GM21825 (cell line): ENCODE measurements around the gene GPT2.
A peak's percentile ranks its signal among the peaks of the same experiment; 100 is the strongest.

ENCODE experiments used
- ATAC-seq: cut with Tn5 transposase; IDR thresholded peaks from one replicate; pipeline ENCODE4 v1.9.1; 2021; ENCODE audit warnings: mild to moderate bottlenecking, moderate library complexity; ENCODE audit not compliant: unreplicated experiment

GPT2 gene, protein sequence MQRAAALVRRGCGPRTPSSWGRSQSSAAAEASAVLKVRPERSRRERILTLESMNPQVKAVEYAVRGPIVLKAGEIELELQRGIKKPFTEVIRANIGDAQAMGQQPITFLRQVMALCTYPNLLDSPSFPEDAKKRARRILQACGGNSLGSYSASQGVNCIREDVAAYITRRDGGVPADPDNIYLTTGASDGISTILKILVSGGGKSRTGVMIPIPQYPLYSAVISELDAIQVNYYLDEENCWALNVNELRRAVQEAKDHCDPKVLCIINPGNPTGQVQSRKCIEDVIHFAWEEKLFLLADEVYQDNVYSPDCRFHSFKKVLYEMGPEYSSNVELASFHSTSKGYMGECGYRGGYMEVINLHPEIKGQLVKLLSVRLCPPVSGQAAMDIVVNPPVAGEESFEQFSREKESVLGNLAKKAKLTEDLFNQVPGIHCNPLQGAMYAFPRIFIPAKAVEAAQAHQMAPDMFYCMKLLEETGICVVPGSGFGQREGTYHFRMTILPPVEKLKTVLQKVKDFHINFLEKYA

DNA sequence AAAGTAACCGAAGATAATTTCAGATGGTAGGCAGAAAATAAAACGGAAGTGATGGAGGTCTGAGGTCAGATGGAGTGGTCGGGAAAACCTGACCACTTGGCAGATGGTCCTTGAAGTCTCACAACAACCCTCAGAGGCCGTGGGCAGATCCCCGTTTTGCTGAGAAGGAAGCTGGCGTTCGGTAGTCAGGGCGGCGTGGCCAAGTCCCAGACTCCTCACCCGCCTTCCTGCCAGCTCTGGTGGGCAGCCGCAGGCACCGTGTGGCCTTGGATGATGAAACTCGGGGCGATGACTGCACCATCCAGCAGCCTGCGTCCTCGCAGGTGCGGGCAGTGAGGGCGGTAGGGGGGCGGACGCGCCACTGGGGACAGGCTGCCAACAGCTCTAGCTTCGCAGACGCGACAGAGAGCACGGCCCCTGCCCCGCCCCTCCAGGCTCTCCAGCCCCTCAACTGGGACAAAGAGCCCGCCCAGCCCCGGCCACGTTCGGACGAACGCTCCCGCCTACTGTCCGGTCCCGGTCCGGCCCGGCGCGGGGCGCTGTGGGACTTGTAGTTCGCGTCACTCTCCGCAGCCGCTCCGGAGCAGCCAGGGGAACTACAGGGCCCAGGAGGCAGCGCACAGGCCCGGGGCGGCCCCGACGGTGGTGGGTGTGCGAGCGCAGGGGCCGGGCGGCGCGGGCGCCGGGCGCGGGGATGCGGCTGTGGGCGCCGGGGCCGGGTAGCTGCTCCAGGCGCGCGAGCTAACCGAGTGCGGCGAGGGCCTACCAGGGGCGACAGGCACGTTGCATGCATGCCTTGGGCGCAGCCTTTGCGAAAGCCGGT lies at the start of gene GPT2:
Gene GPT2, plus strand, starts transcription at position 673 of the 823 bp plus-strand sequence. CDS start 354 bp downstream, outside the sequence.
- peak; percentile 96 for ATAC-seq

DNA sequence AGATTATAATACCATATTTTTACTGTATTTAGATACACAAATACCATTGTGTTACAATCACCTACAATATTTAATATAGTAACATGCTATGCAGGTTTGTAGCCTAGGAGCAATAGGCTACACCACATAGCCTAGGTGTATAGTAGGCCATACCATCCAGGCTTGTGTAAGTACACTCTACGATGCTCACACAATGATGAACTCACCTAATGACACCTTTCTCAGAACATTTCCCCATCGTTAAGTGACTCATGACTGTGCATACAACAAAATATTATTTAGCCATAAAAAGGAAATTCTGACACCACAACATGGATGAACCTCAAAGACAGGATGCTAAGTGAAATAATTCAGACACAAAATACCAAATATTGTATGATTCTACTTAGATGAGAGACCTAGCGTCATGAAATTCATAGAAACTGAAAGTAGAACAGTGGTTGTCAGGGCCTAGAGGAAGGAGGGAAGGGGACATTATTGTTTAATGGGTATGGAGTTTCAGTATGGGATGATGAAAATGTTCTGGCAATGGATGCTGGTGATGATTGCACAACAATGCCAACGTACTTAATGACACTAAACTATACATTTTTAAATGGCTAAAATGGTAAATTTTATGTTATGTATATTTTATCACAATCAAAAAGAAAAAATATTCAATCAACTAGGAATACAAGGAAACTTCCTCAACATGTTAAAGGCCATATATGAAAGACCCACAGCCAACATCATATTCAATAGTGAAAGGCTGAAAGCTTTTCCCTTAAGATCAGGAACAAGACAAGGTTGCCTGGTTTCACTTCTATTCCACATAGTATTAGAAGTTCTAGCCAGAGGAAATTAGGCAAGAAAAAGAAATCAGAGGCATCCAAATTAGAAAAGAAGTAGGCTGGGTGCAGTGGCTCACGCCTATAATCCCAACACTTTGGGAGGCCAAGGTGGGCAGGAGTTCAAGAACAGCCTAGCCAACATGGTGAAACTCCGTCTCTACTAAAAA lies 47.3 kb upstream of the GPT2 start:
- ATAC-seq = no peak

DNA sequence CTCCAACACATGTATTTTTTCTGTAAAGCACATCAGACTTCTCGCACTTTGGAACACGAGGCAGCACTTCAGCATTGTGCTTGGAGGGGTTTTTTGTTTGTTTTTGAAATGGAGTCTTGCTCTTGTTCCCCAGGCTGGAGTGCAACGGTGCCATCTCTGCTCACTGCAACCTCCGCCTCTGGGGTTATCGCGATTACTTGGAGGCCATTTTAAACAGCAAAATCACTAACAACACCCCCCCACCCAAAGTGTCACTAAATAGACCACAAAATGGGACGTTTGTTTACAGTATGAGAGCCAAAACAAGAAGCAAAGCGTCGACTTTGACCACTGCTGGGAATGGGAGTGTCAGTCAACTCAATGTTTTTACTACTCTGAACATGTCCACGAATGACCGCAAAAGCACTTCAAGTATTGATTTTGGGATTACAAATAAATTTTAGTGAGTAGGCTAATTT lies 44.1 kb upstream of the GPT2 start:
- ATAC-seq = no peak

DNA sequence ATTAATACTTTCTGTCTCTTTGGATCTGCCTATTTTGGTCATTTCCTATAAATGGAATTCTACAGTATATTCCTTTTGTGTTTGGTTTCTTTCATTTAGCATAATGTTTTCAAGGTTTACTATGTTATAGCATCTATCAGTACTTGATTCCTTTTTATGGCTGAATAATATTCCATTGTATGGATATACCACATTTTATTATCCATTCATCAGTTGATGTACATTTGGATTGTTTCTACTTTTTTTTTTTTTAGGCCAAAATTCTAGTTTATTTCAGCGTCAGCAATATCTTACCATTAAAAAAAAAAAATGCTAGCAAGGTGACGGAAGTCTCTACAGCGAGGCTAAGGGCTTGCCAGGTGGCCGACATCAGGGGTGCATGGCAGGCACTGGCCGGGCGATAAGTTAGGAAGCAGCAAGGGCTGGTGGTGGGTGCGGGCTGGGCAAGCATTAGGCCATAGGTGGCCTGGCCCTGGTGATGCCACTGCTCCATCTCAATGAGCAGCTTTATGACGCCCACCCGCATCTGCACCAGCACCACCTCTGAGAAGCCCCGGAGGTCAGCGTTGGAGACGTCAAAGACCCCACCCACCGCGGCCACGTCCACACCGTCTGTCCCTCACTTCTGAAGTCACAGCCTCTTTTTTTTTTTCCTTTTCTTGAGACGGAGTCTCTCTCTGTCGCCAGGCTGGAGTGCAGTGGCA lies 41.8 kb upstream of the GPT2 start:
- no peak for ATAC-seq

DNA sequence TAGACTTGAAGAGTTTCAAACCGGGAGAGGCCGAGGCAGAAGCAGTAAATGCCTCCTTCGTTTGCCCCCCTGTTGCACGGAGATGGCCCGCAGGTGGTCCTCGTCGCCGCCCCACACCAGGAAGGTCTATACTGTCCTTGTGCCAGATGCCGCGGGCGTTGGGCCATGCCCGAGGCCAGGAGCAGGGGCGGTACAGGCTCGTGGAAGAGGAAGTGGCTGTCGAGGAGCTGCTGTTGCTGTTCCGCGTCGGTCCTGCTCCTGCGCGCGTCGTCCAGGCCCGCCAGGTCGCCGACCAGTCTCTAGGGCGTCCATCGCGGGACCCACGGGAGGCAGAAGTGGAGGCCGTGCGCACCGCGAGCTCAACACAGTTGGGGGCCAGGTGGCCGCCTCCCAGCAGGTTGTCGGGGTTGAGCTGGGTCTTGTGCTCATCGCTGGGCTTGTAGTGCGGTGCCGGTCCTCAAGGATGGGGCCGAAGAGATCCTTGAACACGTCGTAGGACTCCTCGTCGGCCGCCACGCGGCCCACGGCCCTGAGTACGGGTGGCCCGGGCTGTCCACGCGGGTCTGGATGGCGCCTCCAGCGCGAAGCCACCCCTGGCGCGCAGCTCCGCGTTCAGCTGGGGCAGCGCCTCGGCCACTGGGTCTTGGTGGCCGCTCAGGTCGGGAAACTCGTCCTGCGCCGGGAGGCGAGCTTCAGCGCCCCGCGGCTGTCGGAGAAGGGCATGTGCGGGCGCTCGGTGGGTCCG lies 40.1 kb upstream of the GPT2 start:
- ATAC-seq = no peak

DNA sequence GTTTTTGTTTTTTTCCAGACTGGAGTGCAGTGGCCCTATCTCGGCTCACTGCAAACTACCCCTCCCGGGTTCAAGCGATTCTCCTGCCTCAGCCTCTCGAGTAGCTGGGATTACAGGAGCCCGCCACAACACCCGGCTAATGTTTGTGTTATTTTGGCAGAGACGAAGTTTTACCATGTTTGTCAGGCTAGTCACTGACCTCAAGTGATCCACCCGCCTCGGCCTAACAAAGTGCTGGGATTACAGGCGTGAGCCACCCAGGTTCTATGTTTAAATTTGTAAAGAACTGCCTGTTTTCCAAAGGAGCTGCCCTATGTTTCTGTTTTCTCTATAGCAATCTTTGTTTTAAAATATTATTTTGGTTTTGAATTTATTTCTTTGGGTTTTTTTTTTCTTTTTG lies 39.4 kb upstream of the GPT2 start:
- ATAC-seq = no peak

DNA sequence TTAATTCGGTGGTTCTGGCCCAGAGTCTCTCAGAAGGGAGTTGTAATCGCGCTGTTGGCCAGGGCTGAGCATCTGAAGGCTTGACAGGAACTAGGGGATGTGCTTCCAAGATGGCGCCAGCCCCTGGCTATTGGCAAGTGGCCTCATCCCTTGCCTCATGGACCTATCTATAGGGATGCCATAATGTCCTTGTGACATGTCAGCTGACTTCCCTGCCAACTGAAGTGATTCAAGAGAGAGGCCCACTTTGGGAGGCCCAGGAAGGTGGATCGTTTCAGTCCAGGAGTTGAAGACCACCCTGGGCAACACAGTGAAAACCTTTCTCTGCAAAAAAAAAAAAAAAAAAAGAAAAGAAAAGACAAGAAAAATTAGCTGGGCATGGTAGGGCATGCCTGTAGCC lies 38.2 kb upstream of the GPT2 start:
- ATAC-seq = no peak

DNA sequence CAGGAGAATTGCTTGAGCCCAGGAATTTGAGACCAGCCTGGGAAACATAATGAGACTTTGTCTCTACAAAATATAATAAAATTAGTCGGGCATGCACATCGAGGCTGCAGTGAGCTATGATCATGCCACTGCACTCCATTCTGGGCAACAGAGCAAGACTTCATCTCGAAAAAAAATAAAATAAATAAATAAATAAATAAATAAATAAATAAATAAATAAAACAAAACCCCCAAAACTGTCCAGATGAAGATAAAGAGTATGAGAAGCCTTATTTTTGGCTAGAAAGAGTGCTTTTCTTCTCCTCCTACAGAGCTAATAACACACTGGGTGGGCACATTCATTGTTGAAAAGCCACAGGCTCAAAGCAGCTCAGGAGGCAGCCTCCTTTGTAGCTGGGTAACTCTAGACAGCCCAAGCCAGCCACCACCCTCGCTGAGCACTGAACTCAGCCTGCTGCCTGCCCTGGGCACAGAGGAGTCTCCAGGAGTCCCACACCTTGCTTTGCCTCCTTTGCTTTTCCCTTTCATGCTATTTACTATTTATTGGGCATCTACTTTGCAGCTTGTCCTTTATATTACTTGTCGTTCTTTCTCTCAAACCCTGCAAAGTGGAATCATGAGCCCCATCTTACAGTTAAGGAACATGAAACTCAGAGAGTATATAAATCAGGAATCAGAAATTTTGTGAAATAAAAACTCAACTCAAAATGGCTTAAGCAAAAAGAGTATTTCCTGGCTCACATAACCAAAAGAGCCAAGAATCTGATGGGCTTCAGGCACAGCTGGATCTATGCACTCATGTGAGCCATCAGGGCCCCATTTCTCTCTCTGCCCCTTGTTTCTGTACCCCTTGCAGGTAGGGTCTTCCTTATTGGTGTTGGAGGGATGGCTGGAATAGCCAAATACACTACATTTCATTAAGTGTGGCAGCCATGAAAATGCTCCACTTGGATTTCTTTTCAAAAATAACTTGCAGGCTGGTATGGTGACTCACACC lies 35.1 kb upstream of the GPT2 start:
- no peak for ATAC-seq

DNA sequence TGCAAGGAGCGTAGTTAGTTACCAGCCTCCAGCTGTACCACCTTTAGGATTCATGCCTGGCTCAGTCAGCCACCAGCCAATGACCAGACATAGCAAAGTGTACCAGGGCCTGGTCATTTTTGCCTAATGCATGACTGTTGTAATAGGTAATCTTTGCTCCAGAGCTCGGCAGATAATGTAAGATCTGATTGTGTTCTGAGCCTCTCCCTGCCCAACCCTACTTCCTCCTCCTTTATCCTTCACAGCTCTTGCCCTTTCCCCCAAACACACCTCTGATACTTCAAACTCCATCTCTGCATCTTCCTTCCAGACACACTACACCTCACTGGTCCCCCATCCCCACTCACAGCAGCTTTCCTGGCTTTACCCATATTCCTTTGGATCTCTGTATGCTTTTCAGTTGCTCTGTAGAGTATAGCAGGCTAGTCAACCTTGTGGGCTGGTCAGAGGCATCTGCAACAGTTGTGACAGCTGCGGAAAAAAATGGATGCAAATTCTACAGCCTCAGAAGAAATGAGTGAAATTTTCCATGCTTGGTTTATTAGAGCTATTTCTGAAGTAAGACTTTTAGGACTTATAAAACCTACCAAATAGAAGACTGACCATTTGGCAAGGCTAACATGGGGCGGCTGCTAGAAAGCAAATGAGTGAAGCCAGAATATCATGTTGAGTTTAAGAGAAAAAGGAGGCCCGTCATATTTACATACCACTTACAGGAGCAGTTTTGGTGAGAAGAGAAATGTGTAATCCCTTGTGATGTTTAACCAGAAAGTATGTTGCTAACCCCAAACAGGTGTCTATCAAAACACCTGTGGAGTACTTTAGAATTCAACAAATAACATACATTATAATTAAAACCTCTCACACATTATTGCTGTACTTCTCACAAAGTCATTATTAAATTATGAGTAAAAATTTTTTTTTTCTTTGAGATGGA lies 33.3 kb upstream of the GPT2 start:
- ATAC-seq = no peak

DNA sequence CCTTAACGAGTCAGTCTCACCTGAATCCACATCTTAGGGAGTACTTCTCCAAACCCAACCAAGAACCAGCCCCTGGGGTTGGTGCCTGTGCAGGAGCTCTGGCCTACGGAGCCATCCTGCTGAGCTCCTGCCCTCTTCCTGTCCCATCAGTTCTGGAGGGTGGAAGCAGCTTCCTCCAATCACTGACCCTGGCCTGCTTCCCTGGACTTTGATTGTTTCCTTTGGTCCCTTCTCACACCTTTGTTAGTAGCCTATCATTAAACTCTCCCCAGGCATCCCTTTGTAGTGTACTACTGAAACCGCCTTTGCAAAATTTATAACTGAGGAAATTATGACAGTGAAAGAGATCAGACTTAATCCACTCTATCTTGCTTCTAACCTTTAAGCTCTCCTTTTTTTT lies 32.0 kb upstream of the GPT2 start:
- ATAC-seq = no peak

DNA sequence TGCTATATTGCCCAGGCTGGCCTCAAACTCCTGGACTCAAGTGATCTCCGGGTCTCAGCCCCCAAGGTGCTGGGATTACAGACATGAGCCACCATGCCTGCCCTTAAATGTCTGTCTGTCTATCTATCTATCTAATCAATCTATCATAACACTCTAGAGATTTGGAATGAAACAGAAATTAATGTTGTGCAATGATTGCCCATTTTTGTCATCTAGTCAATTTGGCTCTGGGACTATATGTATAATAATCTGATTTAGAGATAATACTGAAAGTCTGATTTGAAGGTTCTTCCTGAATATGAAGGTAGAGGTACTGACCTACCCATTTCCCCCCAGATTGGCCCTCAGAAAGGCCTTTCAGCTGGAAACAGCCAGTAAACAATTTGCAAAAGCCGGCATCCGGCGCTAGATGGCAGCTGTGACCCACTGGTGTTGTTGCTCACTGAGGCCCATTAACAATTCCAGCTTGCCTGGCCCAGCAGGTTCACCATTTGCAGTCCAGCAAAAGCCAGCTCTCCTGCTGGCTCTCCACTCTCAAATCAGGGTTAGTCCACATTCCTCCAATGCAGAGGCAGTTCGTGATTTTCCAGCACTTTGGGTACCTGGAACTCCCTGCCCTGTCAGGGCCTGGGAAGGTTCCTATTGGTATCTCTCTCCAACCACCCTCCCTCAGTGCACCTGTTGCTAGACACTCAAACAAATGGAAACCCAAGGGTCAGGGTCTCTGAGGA lies 30.3 kb upstream of the GPT2 start:
- no peak for ATAC-seq

DNA sequence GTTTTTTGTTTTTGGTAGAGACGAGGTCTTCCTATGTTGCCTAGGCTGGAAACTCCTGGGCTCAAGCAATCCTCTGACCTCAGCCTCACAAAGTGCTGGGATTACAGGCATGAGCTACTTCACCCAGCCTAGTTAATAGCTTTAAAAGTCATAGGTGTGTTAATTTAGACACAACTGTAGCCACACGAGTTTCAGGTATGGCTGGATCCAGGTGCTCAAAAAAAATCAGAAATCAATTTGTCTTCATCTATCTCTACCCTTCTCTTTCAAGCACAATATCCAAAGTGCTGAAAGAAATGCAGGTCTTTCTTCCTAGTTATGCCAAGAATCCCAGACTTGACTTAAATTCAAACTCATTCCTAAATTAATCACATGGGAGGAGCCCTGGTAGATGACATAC lies 29.3 kb upstream of the GPT2 start:
- no peak for ATAC-seq

DNA sequence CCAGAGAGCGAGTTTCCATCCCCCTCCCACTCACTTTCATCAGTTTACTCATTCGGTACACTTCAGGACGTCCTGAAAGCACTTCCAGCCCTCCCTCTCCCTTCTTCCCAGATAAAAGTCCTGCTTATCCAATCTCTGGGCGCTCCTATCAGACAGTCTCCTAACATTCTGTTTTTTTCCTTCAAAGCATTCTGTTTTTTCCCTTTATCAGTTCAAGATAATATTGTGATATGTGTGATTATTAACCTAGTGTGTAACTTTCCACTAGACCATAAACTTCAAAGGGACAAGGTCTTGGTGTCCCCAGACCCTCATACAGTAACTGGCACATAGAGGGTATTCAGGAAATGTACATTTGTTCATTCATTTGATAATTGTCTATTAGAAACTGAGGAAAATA lies 28.8 kb upstream of the GPT2 start:
- ATAC-seq = no peak

DNA sequence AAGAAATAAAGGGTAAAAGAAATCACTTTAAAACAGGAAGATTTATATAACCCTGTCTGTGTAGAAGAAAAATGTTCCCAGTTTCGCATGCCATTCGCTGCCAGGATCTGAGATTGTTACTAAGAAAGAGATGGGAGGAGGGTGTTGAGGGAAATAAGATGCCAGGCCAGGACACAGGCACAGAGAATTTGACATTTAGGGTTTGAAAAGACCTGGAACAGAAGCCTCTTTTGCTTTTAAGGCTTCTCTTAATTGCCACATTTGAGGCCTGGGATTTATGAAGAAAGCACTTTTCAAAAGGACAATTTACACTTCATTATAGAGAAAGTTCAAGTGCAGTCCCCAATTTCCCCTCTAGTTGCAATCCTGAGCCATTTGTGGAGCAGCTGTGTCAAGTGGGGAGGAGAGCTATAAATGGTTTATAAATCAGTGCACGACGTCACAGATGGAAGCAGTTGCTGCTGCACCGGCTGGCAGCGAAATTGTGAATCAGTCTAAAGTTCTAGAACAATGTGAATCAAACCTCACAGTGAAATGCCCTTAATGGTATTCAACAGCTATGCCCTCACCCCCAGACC lies 26.7 kb upstream of the GPT2 start:
- no peak for ATAC-seq

DNA sequence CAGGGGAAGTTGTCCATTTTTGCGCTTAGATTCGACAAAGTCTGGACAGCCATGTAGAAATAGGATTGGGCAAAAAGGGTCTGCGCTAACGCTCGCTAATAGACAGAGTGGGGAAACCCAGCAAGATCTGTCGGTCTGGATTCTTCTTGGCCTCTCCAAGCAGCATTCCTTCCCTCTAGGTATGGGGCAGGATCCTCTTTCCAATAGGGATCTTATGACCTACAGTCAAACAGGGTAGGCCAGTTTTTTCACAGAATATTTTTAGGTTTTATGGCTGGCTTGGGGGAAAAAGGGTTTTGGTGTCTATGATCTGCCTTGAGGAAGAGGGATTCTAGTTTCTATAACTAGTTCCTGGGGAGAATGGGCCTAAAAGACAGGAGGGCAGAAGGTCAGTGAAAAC lies 26.0 kb upstream of the GPT2 start:
- ATAC-seq = no peak

DNA sequence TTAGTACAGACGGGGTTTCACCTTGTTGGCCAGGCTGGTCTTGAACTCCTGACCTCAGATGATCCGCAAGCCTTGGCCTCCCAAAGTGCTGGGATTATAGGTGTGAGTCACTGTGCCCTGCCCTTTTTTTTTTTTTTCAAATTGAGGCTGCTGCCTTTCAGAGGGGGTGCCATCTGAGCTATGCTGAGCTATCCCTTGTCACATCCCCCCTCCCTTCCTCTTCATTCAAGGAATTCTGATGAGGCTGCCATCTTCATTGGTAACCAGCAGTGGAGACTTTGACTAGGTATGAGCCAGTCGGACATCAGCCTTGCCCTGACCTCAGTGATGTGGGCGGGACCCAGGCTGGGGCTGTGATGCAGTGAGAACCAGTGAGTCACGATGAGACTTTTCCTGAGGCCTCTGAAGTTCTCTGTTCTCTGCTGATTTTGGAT lies 24.4 kb upstream of the GPT2 start:
- no peak for ATAC-seq
